GM19438 (cell line): ENCODE data around the gene PALD1.

Experiments used
- ATAC-seq: cut with Tn5 transposase; IDR thresholded peaks from one replicate; pipeline ENCODE4 v1.9.1; 2021; ENCODE audit warnings: low read depth; ENCODE audit not compliant: unreplicated experiment

PALD1 gene

DNA sequence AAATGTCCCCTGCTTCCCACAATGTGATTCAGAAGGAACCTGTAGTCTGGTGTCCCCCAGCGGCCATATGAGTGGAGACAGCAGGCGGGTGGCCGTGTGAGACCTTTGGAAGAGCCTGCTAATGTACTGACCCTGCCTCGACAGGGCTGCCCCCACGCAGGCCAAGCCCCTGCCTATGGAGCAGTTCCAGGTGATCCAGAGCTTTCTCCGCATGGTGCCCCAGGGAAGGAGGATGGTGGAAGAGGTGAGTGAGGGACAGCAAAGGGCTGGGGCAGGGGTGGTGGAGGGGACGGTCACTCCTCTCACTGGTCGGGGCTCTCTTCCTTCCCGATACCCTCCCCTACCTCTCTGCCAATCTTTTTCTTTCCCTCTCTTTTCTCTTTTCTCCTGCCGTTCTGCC is 55.7 kb downstream of the PALD1 start:
- no peak for ATAC-seq

DNA sequence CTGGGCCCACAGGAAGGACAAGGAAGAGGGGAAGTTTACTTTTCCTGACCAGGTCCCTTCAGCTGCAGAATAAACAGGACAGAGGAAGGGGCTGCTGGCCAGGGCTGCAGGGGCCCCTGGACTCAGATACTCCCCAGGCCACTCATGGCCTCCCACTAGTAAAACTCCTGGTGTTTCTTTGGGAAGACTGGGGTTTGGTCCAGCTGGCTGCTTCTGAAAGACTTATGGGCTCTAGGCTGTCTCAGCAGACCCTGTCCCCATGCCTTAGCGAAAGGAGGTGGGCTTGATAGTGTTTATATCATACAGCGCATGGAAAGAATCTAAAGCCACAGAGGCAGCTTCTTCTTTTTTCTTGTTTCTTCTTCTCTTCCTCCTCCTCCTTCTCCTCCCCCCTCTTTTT is 56.4 kb downstream of the PALD1 start:
- ATAC-seq = no peak

DNA sequence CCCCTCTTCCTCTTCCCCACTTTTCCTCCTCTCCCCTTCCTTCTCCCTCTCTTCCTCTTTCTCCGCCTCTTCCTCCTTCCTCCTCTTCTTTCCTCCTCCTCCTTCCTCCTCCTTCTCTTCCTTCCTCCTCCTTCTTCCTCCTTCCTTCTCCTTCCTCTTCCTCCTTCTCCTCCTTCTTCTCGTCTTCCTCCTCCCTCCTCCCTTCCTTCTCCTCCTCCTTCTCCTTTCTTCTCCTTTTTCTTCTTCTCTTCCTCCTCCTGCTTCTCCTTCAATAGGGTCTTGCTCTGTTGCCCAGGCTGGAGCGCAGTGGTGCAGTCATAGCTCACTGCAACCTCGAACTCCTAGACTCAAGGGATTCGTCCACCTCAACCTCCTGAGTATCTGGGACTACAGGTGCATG is 56.9 kb downstream of the PALD1 start:
- ATAC-seq = no peak

DNA sequence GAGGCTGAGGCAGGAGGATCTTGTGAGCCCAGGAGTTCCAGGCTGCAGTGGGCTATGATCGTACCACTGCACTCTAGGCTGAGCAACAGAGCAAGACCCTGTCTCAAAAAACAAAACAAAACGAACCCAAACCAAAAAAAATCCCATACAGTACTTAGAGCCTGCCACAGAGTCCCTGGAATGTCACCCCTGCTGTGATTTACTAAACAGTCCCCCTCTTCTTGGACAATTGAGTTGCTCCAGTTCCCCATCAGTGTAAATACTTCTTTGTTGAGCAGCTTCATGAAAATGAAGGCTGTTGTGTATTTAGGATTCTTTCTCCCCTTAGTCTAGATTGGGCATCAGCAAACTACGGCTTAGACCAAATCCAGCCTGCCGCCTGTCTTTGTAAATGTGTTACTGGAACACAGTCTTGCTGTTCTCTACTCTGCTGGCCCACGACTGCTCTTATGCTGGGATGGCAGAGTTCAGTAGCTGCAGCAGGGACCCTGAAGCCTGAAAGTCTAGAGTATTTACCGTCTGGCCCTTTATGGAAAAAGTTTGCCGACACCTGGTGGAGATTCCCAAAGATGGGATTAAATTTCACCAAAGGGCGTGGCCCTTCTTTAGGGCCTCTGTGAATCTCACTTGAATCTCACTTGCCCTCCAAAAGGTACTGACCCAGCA is 57.8 kb downstream of the PALD1 start:
- ATAC-seq = no peak

GRCh38 chr10:70537398-70538194 is 59.0 kb downstream of the PALD1 start:
- no peak for ATAC-seq

DNA sequence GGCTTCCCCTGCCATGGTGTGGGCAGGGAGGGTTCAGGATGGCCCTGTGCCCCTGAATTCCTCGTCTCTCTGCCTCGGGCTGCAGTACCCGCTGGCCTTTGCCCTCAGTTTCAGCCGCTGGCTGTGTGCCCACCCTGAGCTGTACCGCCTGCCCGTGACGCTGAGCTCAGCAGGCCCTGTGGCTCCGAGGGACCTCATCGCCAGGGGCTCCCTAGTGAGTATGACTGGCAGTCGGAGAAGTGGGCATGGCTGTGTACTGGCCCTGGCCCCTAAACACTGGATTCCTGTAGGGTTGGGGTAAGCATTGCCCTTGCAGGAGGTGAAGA is 59.6 kb downstream of the PALD1 start:
- no peak for ATAC-seq

DNA sequence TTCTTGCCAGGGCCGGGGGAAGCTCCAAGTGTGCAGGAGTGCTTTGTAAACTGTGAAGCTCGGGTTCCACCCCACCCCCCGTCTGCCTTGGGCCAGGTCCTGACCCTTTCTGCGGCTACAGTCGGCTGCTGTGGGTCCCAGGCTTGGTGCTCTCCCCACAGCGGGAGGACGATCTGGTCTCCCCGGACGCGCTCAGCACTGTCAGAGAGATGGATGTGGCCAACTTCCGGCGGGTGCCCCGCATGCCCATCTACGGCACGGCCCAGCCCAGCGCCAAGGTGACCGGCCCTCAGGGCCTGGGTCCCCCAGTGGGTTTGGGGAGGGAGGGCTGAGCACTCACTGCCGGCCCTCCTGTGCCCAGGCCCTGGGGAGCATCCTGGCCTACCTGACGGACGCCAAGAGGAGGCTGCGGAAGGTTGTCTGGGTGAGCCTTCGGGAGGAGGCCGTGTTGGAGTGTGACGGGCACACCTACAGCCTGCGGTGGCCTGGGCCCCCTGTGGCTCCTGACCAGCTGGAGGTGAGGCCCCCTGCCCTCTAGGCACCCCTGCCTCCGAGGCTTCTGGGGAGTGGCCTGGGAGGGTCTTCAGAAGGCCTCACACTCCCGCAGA is 60.3 kb downstream of the PALD1 start:
- ATAC-seq = no peak

DNA sequence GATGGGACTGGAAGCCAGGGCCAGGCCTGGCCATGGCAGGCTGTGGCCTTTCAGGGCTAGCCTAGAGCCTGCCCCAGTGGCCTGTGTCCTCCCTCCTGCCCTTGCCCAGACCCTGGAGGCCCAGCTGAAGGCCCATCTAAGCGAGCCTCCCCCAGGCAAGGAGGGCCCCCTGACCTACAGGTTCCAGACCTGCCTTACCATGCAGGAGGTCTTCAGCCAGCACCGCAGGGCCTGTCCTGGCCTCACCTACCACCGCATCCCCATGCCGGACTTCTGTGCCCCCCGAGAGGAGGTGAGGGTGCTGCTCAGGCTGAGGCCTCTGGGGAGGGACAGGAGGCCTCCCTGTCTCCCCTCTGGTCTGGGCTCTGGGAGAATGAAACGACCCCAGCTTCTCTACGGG is 60.9 kb downstream of the PALD1 start:
- no peak for ATAC-seq

DNA sequence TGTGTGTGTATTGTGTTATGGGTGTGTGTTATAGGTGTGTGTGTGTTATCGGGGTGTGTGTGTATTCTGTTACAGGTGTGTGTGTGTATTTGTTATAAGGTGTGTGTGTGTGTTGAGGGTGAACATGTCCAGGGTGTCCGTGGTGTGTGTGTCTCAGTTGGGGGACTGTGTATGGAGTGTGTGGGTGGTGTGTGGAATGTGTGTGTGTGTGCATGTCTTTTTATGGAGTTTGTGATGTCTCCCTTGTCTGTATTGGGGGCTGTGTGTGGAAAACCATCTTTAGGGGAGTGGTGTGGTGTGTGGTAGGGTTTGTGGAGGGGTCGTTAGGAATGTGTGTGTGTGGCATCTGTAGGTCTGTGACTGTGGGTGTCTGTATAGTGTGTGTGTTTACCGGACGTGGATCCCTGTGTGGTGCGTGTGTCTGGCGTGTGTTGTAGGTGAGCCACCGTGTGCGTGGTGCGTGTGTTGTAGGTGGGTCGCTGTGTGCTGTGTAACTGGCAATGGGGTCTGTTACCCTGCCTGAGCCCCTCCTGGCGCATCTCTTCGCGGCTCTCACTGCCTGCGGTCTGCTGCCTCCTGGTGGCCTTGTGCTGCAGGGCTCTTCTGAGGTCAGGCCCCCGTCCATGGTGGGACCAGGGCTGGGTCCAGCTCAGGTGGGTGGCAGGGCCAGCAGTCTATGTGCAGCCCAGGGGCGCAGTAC is 61.7 kb downstream of the PALD1 start:
- ATAC-seq = no peak

DNA sequence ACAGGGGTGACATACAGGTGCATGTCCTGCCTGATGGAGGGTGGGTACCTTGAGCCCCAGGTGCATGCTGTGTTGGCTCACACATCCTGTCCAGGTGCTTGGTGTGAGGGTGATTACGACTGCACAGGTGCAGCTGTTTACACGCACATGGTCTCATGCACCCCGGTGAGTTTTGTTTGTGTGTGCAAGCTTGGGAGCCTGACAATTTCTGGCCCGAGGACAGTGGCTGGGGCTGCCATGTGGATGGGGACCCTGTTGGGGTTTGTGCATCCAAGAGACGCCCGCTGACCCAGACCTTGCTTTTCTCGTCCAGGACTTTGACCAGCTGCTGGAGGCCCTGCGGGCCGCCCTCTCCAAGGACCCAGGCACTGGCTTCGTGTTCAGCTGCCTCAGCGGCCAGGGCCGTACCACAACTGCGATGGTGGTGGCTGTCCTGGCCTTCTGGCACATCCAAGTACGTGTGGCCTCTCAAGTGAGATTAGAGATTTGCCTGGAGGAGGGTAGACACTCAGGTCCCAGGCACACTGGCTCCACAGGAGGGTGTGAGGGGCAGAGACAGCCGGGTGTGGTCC is 62.3 kb downstream of the PALD1 start:
- ATAC-seq = no peak

- ATAC-seq = no peak
Observed at GRCh38 chr10:70541736-70542564, 63.4 kb downstream of the PALD1 start.

GRCh38 chr10:70542565-70542938 is 64.0 kb downstream of the PALD1 start:
- no peak for ATAC-seq

GRCh38 chr10:70543911-70544310 is 65.3 kb downstream of the PALD1 start:
- ATAC-seq = no peak

DNA sequence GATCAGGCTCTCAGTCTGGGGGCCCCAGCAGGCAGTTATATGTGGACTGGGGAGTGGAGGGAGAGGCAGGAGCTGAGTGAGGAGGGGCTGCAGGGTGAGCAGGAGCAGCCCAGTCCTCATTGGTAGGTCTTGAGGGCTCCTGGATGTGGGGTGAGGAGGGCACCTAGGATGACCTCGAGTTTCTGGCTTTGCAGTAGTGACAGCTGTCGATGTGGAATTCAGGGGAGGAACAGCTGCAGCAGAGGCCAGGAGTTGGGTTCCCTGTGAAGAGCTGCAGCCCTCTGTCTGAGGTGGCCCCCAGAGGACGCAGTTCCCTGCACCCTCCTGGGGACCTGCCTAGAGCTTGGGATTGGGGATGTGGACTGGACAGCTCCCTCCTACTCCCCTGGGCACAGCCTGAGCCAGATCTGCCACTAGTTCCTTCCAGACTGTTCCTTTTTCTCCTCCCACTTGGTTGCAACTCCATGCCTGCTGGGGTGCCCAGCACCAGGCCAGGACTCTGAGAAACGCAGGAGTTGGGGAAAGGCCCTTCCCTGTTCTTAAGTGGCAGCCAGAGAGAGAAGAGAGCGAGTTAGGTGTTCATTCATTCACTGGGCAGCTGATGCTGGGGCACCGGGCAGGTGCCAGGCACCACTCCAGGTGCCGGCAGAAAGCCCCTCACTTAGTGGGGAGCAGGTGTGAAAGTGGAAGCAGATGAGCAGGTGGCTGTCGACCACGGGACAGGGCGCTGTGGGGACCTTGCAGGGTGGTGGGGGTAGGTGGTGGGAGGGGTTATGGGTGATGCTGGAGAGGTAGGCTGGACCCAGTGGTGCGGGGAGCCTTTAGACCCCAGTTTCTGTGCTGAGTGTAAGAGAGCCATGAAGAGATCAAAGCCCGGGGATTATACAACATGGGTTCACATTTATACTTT is 66.1 kb downstream of the PALD1 start:
- no peak for ATAC-seq

- ATAC-seq = no peak
Observed at GRCh38 chr10:70546584-70546983, 68.0 kb downstream of the PALD1 start.

DNA sequence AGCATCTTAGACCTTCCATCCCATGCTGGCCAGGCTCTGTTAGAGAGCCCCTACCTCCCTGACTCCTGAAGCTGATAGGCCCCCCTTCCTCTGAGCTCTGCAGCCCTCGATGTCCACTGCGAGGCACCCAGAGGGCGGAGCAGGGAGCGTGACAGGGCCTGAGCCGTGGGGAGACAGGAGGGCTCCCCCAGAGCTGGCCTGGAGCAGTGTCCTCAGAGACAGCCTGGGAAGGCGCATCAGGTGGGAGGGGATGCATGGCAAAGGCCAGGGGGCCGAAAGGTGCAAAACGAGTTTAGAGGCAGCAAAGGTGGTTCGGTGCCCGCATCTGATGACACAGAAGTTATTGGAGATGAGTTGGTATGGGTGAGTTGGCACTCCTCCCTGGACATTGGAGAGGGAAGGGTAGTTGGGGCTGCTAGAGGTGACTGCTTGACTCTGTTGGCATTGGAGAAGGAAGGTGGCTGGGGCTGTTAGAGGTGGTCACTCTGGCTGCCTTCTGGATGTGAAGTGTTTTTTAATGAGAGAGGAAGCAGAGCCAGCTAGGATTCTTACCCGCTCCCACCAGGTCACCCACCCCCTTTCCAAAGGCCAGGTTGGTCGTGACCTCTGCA is 70.9 kb downstream of the PALD1 start:
- no peak for ATAC-seq

GRCh38 chr10:70549962-70550458 is 71.4 kb downstream of the PALD1 start:
- ATAC-seq = peak; percentile 64

DNA sequence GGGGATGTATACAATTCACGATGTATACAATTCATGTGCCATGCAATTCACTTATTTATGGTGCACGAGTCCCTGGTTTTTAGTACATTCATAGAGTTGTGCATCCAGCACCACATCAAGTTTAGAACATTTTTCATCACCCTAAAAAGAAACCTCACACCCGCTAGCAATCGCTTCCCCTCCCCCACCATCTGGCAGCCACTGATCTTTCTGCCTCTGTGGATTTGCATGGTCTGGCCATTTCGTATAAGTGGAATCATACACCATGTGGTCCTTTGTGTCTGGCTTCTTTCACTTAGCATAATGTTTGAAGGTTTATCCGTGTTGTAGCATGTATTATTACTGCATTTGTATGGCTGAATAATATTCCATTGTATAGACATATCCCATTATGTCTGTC is 71.9 kb downstream of the PALD1 start:
- ATAC-seq = no peak

DNA sequence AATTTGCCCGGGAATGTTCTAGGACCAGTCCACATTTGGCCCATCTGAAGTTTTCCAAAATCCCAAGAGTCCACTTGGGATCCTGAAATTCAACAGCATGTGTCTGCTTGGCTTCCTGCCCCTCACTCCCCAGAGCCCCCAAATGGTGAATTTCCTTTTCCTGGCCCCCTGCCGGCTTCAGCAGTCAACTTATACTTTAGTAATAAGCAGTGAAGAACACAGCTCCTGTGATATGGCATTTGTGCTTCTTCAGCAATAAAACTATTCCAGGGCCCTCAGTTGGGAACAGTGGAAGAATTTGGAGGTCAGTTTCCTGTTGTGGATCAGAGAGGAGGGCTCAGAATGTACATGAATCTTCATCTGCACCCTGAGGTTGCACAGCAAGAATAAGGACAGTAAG is 72.9 kb downstream of the PALD1 start:
- no peak for ATAC-seq
